Mesendoderm (in vitro differentiated cells): Measurements from ENCODE around the gene DUSP16.

ENCODE experiments used
- DNase-seq: peaks from one replicate; pipeline ENCODE4 v3.0.0; 2013
- H2AK5ac ChIP-seq: 2 replicates; pipeline ENCODE4 v1.6.1; 2013; ENCODE audit warnings: low read length, inconsistent platforms
- H2BK120ac ChIP-seq: 2 replicates; pipeline ENCODE4 v1.6.1; 2013; ENCODE audit warnings: low read depth, mild to moderate bottlenecking, low read length, moderate library complexity, mixed read lengths
- H2BK15ac ChIP-seq: replicated peaks from 2 replicates; pipeline ENCODE4 v1.6.1; 2013; ENCODE audit warnings: low read depth, mild to moderate bottlenecking, moderate library complexity
- H2BK5ac ChIP-seq: 2 replicates; pipeline ENCODE4 v1.6.1; 2013; ENCODE audit warnings: low read length, inconsistent platforms
- H3K18ac ChIP-seq: 2 replicates; pipeline ENCODE4 v1.6.1; 2013; ENCODE audit warnings: mild to moderate bottlenecking, low read length, mixed read lengths
- H3K23ac ChIP-seq: one replicate; pipeline ENCODE4 v1.6.1; 2013; ENCODE audit warnings: low read length
- H3K27ac ChIP-seq: 2 replicates; pipeline ENCODE4 v1.5.1; 2013; ENCODE audit warnings: low read depth, mild to moderate bottlenecking, inconsistent platforms, low read length, moderate library complexity
- H3K27me3 ChIP-seq: 2 replicates; pipeline ENCODE4 v1.6.1; 2013; ENCODE audit warnings: low read length, control low read depth, mild to moderate bottlenecking, inconsistent platforms; ENCODE audit not compliant: insufficient read depth, poor library complexity
- H3K36me3 ChIP-seq: 2 replicates; pipeline ENCODE4 v1.6.1; 2013; ENCODE audit warnings: low read length, inconsistent platforms; ENCODE audit not compliant: control insufficient read depth, insufficient read depth
- H3K4ac ChIP-seq: one replicate; pipeline ENCODE4 v1.6.1; 2013; ENCODE audit warnings: low read depth, mild to moderate bottlenecking, low read length, moderate library complexity
- H3K4me1 ChIP-seq: 2 replicates; pipeline ENCODE4 v1.6.1; 2013; ENCODE audit warnings: low read depth, low read length, inconsistent platforms; ENCODE audit not compliant: control insufficient read depth
- H3K4me2 ChIP-seq: 2 replicates; pipeline ENCODE4 v1.6.1; 2013; ENCODE audit warnings: low read length
- H3K4me3 ChIP-seq: 2 replicates; pipeline ENCODE4 v1.5.1; 2013; ENCODE audit warnings: mild to moderate bottlenecking, low read length
- H3K56ac ChIP-seq: one replicate; pipeline ENCODE4 v1.6.1; 2013; ENCODE audit warnings: low read length
- H3K79me1 ChIP-seq: 2 replicates; pipeline ENCODE4 v1.6.1; 2013; ENCODE audit warnings: low read length, inconsistent platforms
- H3K79me2 ChIP-seq: 2 replicates; pipeline ENCODE4 v1.6.1; 2013; ENCODE audit warnings: mild to moderate bottlenecking, low read length; ENCODE audit not compliant: control insufficient read depth, insufficient read depth
- H3K9ac ChIP-seq: 2 replicates; pipeline ENCODE4 v1.6.1; 2013; ENCODE audit warnings: low read length, inconsistent platforms
- H4K5ac ChIP-seq: one replicate; pipeline ENCODE4 v1.6.1; 2013; ENCODE audit warnings: low read length
- H4K8ac ChIP-seq: one replicate; pipeline ENCODE4 v1.6.1; 2013; ENCODE audit warnings: low read depth, mild to moderate bottlenecking, control low read depth, low read length, moderate library complexity
- WGBS: extraction: QIAGEN DNeasy Blood & Tissue Kit; methylation state at CpG from one replicate; pipeline ENCODE4 v1.1.7; 2013; ENCODE audit warnings: low lambda C conversion rate, missing lambda C conversion rate; ENCODE audit not compliant: insufficient coverage; ENCODE audit errors: extremely low coverage; 5-methylcytosine and 5-hydroxymethylcytosine counted together

The DUSP16 gene

GRCh38 chr12:12549426-12549825 lies 13.2 kb downstream of the DUSP16 start:
- H3K36me3 ChIP-seq: no peaks in the 10 kb centered on the region
- H3K18ac ChIP-seq: no peak overlapping the region
- peaks cover 2% of the 10 kb centered on the region for H3K79me1 ChIP-seq
- H3K79me2 ChIP-seq: peaks cover 2% of the 10 kb centered on the region
- H2BK120ac ChIP-seq: no peak overlapping the region
- no peak for DNase-seq
- H3K4ac ChIP-seq: no peak overlapping the region
- H4K5ac ChIP-seq: no peak overlapping the region
- no peaks in the 10 kb centered on the region for H3K27me3 ChIP-seq
- no peak overlapping the region for H3K27ac ChIP-seq
- no peak overlapping the region for H2AK5ac ChIP-seq
- H3K4me2 ChIP-seq: no peak overlapping the region
- no CpG with 5 or more reads among the region's 2 CpGs for WGBS
- H3K4me1 ChIP-seq: no peaks in the 10 kb centered on the region
- H3K4me3 ChIP-seq: no peak overlapping the region
- H2BK5ac ChIP-seq: no peak overlapping the region
- no peak overlapping the region for H3K56ac ChIP-seq
- H3K23ac ChIP-seq: no peak overlapping the region
- no peak overlapping the region for H2BK15ac ChIP-seq
- no peak overlapping the region for H3K9ac ChIP-seq
- no peak overlapping the region for H4K8ac ChIP-seq

GRCh38 chr12:12548713-12549112 lies 13.9 kb downstream of the DUSP16 start:
- Histone ChIP-seq H3K4me2 (no peak overlapping the region), H3K23ac (no peak overlapping the region), H3K4me3 (no peak overlapping the region), H3K4ac (no peak overlapping the region), H3K18ac (no peak overlapping the region), H2BK120ac (no peak overlapping the region), H3K27me3 (no peaks in the 10 kb centered on the region), H4K8ac (no peak overlapping the region), H3K36me3 (no peaks in the 10 kb centered on the region), H3K56ac (no peak overlapping the region), H2AK5ac (no peak overlapping the region), H3K9ac (no peak overlapping the region), H4K5ac (no peak overlapping the region), H2BK5ac (no peak overlapping the region), H2BK15ac (no peak overlapping the region), H3K79me1 (peaks cover 2% of the 10 kb centered on the region), H3K79me2 (peaks cover 2% of the 10 kb centered on the region), H3K4me1 (no peaks in the 10 kb centered on the region), H3K27ac (no peak overlapping the region)
- WGBS: no CpG with 5 or more reads among the region's 2 CpGs
- DNase-seq: no peak

- H3K4me2 ChIP-seq: no peak overlapping the region
Measured at GRCh38 chr12:12546314-12546772, 16.3 kb downstream of the DUSP16 start.

GRCh38 chr12:12543959-12544358 lies 18.7 kb downstream of the DUSP16 start:
- Histone ChIP-seq H3K4me2 (no peak overlapping the region), H3K18ac (no peak overlapping the region), H3K4me3 (no peak overlapping the region), H3K79me2 (peaks cover 2% of the 10 kb centered on the region), H4K5ac (no peak overlapping the region), H2AK5ac (no peak overlapping the region), H3K4me1 (no peaks in the 10 kb centered on the region), H3K27ac (no peak overlapping the region), H3K36me3 (no peaks in the 10 kb centered on the region), H2BK15ac (no peak overlapping the region), H3K56ac (no peak overlapping the region), H3K9ac (no peak overlapping the region), H3K23ac (no peak overlapping the region), H3K79me1 (peaks cover 2% of the 10 kb centered on the region), H2BK5ac (no peak overlapping the region), H4K8ac (no peak overlapping the region), H3K27me3 (no peaks in the 10 kb centered on the region), H3K4ac (no peak overlapping the region), H2BK120ac (no peak overlapping the region)
- DNase-seq: no peak
- no CpG with 5 or more reads among the region's 2 CpGs for whole genome bisulfite sequencing

More at GRCh38 chr12:12546314-12546772, 16.3 kb downstream of the DUSP16 start:
- no peak overlapping the region for H3K4me3 ChIP-seq
- H3K4ac ChIP-seq: no peak overlapping the region
- no peak overlapping the region for H3K56ac ChIP-seq
- no peaks in the 10 kb centered on the region for H3K27me3 ChIP-seq
- H3K18ac ChIP-seq: no peak overlapping the region
- no peak overlapping the region for H4K8ac ChIP-seq
- peaks cover 2% of the 10 kb centered on the region for H3K79me2 ChIP-seq
- no peak overlapping the region for H2BK5ac ChIP-seq
- no peak for DNase-seq
- no peaks in the 10 kb centered on the region for H3K36me3 ChIP-seq
- no peak overlapping the region for H2AK5ac ChIP-seq
- no peak overlapping the region for H3K9ac ChIP-seq
- no peak overlapping the region for H2BK15ac ChIP-seq
- no CpG with 5 or more reads among the region's 1 CpG for WGBS
- no peak overlapping the region for H2BK120ac ChIP-seq
- no peaks in the 10 kb centered on the region for H3K4me1 ChIP-seq
- H3K79me1 ChIP-seq: peaks cover 2% of the 10 kb centered on the region
- no peak overlapping the region for H3K27ac ChIP-seq
- no peak overlapping the region for H4K5ac ChIP-seq
- no peak overlapping the region for H3K23ac ChIP-seq

GRCh38 chr12:12542964-12543363 lies 19.7 kb downstream of the DUSP16 start:
- Histone ChIP-seq H3K9ac (no peak overlapping the region), H2BK15ac (no peak overlapping the region), H3K4ac (no peak overlapping the region), H3K36me3 (no peaks in the 10 kb centered on the region), H3K4me2 (no peak overlapping the region), H2AK5ac (no peak overlapping the region), H3K79me2 (peaks cover 2% of the 10 kb centered on the region), H3K4me3 (no peak overlapping the region), H3K4me1 (no peaks in the 10 kb centered on the region), H3K23ac (no peak overlapping the region), H3K79me1 (peaks cover 2% of the 10 kb centered on the region), H3K27ac (no peak overlapping the region), H3K27me3 (no peaks in the 10 kb centered on the region), H2BK5ac (no peak overlapping the region), H4K5ac (no peak overlapping the region), H2BK120ac (no peak overlapping the region), H3K56ac (no peak overlapping the region), H4K8ac (no peak overlapping the region), H3K18ac (no peak overlapping the region)
- DNase-seq: no peak
- WGBS: no CpG with 5 or more reads among the region's 4 CpGs

GRCh38 chr12:12542286-12542685 lies 20.4 kb downstream of the DUSP16 start:
- no peaks in the 10 kb centered on the region for H3K4me1 ChIP-seq
- no peak overlapping the region for H3K18ac ChIP-seq
- H2AK5ac ChIP-seq: no peak overlapping the region
- H2BK120ac ChIP-seq: no peak overlapping the region
- no peak for DNase-seq
- H3K56ac ChIP-seq: no peak overlapping the region
- H3K4ac ChIP-seq: no peak overlapping the region
- H3K9ac ChIP-seq: no peak overlapping the region
- no peak overlapping the region for H4K5ac ChIP-seq
- no peak overlapping the region for H3K23ac ChIP-seq
- H3K4me2 ChIP-seq: no peak overlapping the region
- H3K79me1 ChIP-seq: peaks cover 2% of the 10 kb centered on the region
- H3K79me2 ChIP-seq: peaks cover 2% of the 10 kb centered on the region
- H3K4me3 ChIP-seq: no peak overlapping the region
- H3K36me3 ChIP-seq: no peaks in the 10 kb centered on the region
- no peak overlapping the region for H2BK15ac ChIP-seq
- H3K27ac ChIP-seq: no peak overlapping the region
- no CpG with 5 or more reads among the region's 5 CpGs for WGBS
- H3K27me3 ChIP-seq: no peaks in the 10 kb centered on the region
- no peak overlapping the region for H4K8ac ChIP-seq
- no peak overlapping the region for H2BK5ac ChIP-seq
